HepG2 (cell line): ENCODE data around the gene PARVA. TPM values are rescaled to one million over a fixed set of nuclear protein-coding genes. Genes with fewer than 3 reads are reported as not detected.
A peak's percentile ranks its signal among the peaks of the same experiment; 100 is the strongest.

ENCODE experiments used
- ATAC-seq: fragments of 200-7000 bp; cut with Tn5 transposase; 3 replicates; pipeline ENCODE4 v1.9.1; 2020; ENCODE audit warnings: mild to moderate bottlenecking, moderate library complexity
- BruUV-seq: library from RNA; stranded (reverse); fragments of 400-500 nt; replicated peaks from 2 replicates; lab custom pipeline; 2021; lab: Mats Ljungman, UMichigan
- CTCF ChIA-PET: fragments of 300-600 bp; formaldehyde crosslinking; extraction: SDS; loops from one replicate; lab custom pipeline; 2021; ENCODE audit warnings: low total read pairs, inconsistent platforms, low intra/inter-chr PET ratio; lab: Yijun Ruan, JAX
- POLR2A ChIA-PET: fragments of 350-600 bp; sonication (Branson Sonifier 250); formaldehyde crosslinking; loops from one replicate; lab custom pipeline; 2020; ENCODE audit warnings: antibody characterized with exemption, inconsistent platforms; lab: Yijun Ruan, JAX
- DNase-seq: peaks from one replicate; pipeline ENCODE4 v3.0.0-alpha.2; 2015; ENCODE audit warnings: low spot score
- FAIRE-seq: peaks from 3 replicates; lab custom pipeline; 2011; peaks lifted over from hg19 to GRCh38; lab: Jason Lieb, UNC
- H2AFZ ChIP-seq: one replicate; pipeline ENCODE4 v1.6.1; 2011; ENCODE audit warnings: low read length, inconsistent platforms
- H3K27ac ChIP-seq: fragments of 300-600 bp; 3 replicates; pipeline ENCODE4 v1.8.0; 2011; ENCODE audit warnings: mixed run types, mild to moderate bottlenecking, mixed read lengths, low read length, inconsistent platforms; ENCODE audit not compliant: insufficient read depth; ENCODE audit errors: extremely low read length
- H3K27me3 ChIP-seq, 2 experiments: fragments of 200-600 bp in 1 of 2; 2 replicates in 1 of 2; 3 replicates in 1 of 2; pipeline versions ENCODE4 v1.6.0 to v1.8.0; 2011; ENCODE audit warnings: low read length in 2 of 2, mild to moderate bottlenecking in 2 of 2, moderate library complexity in 2 of 2, inconsistent platforms in 1 of 2; ENCODE audit not compliant: insufficient read depth in 2 of 2, control insufficient read depth in 1 of 2
- H3K36me3 ChIP-seq, 2 experiments: fragments of 200-600 bp in 1 of 2; replicated peaks in 1 of 2; 2 replicates in 1 of 2; 3 replicates in 1 of 2; pipeline versions ENCODE4 v1.5.1 to v1.8.0; 2011; ENCODE audit warnings: low read length in 2 of 2, inconsistent platforms in 1 of 2; ENCODE audit not compliant: insufficient read depth in 2 of 2, control insufficient read depth in 1 of 2
- H3K4me1 ChIP-seq: 2 replicates; pipeline ENCODE4 v1.5.1; 2012; ENCODE audit warnings: low read length, inconsistent platforms; ENCODE audit not compliant: insufficient read depth
- H3K4me2 ChIP-seq: 2 replicates; pipeline ENCODE4 v1.6.0; 2011; ENCODE audit warnings: low read depth, low read length, inconsistent platforms
- H3K4me3 ChIP-seq, 3 experiments: fragments of 200-600 bp in 1 of 3; sonication (generic), shearing (Covaris generic) in 1 of 3; replicated peaks in 1 of 3; 2 replicates each; pipeline ENCODE4 v1.5.1; 2011 to 2016; ENCODE audit warnings: low read length in 3 of 3, inconsistent platforms in 2 of 3, low read depth in 2 of 3, mild to moderate bottlenecking in 2 of 3, control low read depth in 1 of 3, mixed read lengths in 1 of 3; ENCODE audit not compliant: insufficient read depth in 1 of 3
- H3K79me2 ChIP-seq: one replicate; pipeline ENCODE4 v1.6.1; 2011; ENCODE audit warnings: low read length, inconsistent platforms; ENCODE audit not compliant: insufficient read depth
- H3K9ac ChIP-seq: 2 replicates; pipeline ENCODE4 v1.6.0; 2011; ENCODE audit warnings: mild to moderate bottlenecking, low read depth, low read length, inconsistent platforms; ENCODE audit not compliant: insufficient read depth
- H3K9me3 ChIP-seq: 2 replicates; pipeline ENCODE4 v1.5.1; 2012; ENCODE audit warnings: mild to moderate bottlenecking, low read length
- H4K20me1 ChIP-seq: 2 replicates; pipeline ENCODE4 v1.6.0; 2011; ENCODE audit warnings: inconsistent platforms, mild to moderate bottlenecking, low read length, moderate library complexity; ENCODE audit not compliant: insufficient read depth
- ATF6 ChIP-seq: sonication (generic); formaldehyde crosslinking; conservative IDR thresholded peaks from 2 replicates; pipeline ENCODE4 v1.4.0; 2020; ENCODE audit warnings: missing genetic modification reagents
- ELF4 ChIP-seq: sonication (generic); formaldehyde crosslinking; IDR thresholded peaks from 2 replicates; pipeline ENCODE4 v1.5.0; 2020; ENCODE audit warnings: missing genetic modification reagents, mild to moderate bottlenecking, moderate library complexity, borderline replicate concordance
- ESRRA ChIP-seq: sonication (generic); formaldehyde crosslinking; IDR thresholded peaks from 2 replicates; pipeline ENCODE4 v1.5.1; 2020; ENCODE audit warnings: mild to moderate bottlenecking, low read depth, missing genetic modification reagents
- FIP1L1 ChIP-seq: fragments of 200-400 bp; formaldehyde crosslinking; IDR thresholded peaks from 2 replicates; pipeline ENCODE4 v1.6.1; 2018; ENCODE audit warnings: low read depth, mild to moderate bottlenecking, low read length, moderate library complexity, borderline replicate concordance; ENCODE audit not compliant: insufficient read depth
- FOSL2 ChIP-seq: sonication (generic); formaldehyde crosslinking; IDR thresholded peaks from 2 replicates; pipeline ENCODE4 v1.4.0; 2020; ENCODE audit warnings: missing genetic modification reagents
- GATAD2A ChIP-seq: IDR thresholded peaks from 2 replicates; pipeline ENCODE4 v1.6.1; 2016
- HNRNPL ChIP-seq: fragments of 200-400 bp; formaldehyde crosslinking; IDR thresholded peaks from 2 replicates; pipeline ENCODE4 v1.6.1; 2017; ENCODE audit warnings: mild to moderate bottlenecking, low read depth, low read length
- HOMEZ ChIP-seq: IDR thresholded peaks from 2 replicates; pipeline ENCODE4 v1.6.1; 2016; ENCODE audit warnings: low read depth
- NFIB ChIP-seq: sonication (generic); formaldehyde crosslinking; IDR thresholded peaks from 2 replicates; pipeline ENCODE4 v1.9.0; 2021; ENCODE audit warnings: missing genetic modification reagents, mild to moderate bottlenecking, borderline replicate concordance
- NONO ChIP-seq, 2 experiments: fragments of 450-650 bp in 1 of 2; sonication (generic) in 1 of 2; formaldehyde crosslinking in 1 of 2; IDR thresholded peaks in 1 of 2; conservative IDR thresholded peaks in 1 of 2; 2 replicates each; pipeline versions ENCODE4 v1.6.1 to v1.8.0; 2017 to 2022; ENCODE audit warnings: mild to moderate bottlenecking in 1 of 2, missing genetic modification reagents in 1 of 2, moderate library complexity in 1 of 2
- NPAS2 ChIP-seq: sonication (generic); formaldehyde crosslinking; IDR thresholded peaks from 2 replicates; pipeline ENCODE4 v1.8.0; 2022; ENCODE audit warnings: mild to moderate bottlenecking, missing genetic modification reagents, borderline replicate concordance
- SRSF4 ChIP-seq: fragments of 200-400 bp; formaldehyde crosslinking; IDR thresholded peaks from one replicate; pipeline ENCODE4 v1.6.1; 2018; ENCODE audit warnings: mild to moderate bottlenecking, low read depth, low read length, moderate library complexity; ENCODE audit not compliant: poor library complexity, severe bottlenecking
- SYNCRIP ChIP-seq: fragments of 200-400 bp; formaldehyde crosslinking; IDR thresholded peaks from 2 replicates; pipeline ENCODE4 v1.6.1; 2018; ENCODE audit warnings: mild to moderate bottlenecking, low read depth, low read length; ENCODE audit not compliant: insufficient read depth
- YY1 ChIP-seq: IDR thresholded peaks from 2 replicates; pipeline ENCODE4 v1.6.1; 2011; ENCODE audit warnings: low read length, low read depth, moderate library complexity, mild to moderate bottlenecking; ENCODE audit not compliant: insufficient read depth, insufficient replicate concordance
- ZMAT3 ChIP-seq: sonication (generic); formaldehyde crosslinking; conservative IDR thresholded peaks from 2 replicates; pipeline ENCODE4 v1.7.0; 2021; ENCODE audit warnings: missing genetic modification reagents
- ZNF136 ChIP-seq: sonication (generic); formaldehyde crosslinking; IDR thresholded peaks from 2 replicates; pipeline ENCODE4 v1.8.1; 2022; ENCODE audit warnings: low read depth, mild to moderate bottlenecking, moderate library complexity, missing genetic modification reagents
- ZNF549 ChIP-seq: sonication (generic); formaldehyde crosslinking; IDR thresholded peaks from 2 replicates; pipeline ENCODE4 v1.5.0; 2020; ENCODE audit warnings: missing genetic modification reagents
- ZNF737 ChIP-seq: sonication (generic); formaldehyde crosslinking; IDR thresholded peaks from 2 replicates; pipeline ENCODE4 v1.5.0; 2020; ENCODE audit warnings: missing genetic modification reagents, mild to moderate bottlenecking, borderline replicate concordance
- ZNF768 ChIP-seq: sonication (generic); formaldehyde crosslinking; IDR thresholded peaks from 2 replicates; pipeline ENCODE4 v1.4.0; 2020; ENCODE audit warnings: missing genetic modification reagents
- WGBS: methylation state at CpG from one replicate; pipeline ENCODE4 v1.1.6; 2017; ENCODE audit warnings: low lambda C conversion rate; 5-methylcytosine and 5-hydroxymethylcytosine counted together
- in situ Hi-C: cut with HindIII; loops from 2 replicates; pipeline ENCODE4 v1.10.0; 2017; ENCODE audit warnings: low pct_unique_long_range_greater_than_20kb; ENCODE audit not compliant: extremely low pct_ligation_motif_present
- intact Hi-C: fragments of 100-400 bp; cut with micrococcal nuclease; formaldehyde crosslinking; loops from one replicate; pipeline ENCODE4 v1.10.0; 2022; ENCODE audit not compliant: unreplicated experiment
- polyA plus RNA-seq, 8 experiments: library from polyadenylated mRNA; depleted of rRNA in 3 of 8; stranded (reverse) in 7 of 8; unstranded in 1 of 8; fragments of >200 nt; fragmentation: Illumina TruSeq in 4 of 8; extraction: Trizol in 4 of 8; gene quantifications; 2 replicates each; pipeline versions ENCODE4 v1.2.1 to v1.2.3, GENCODE V29; 2011 to 2016; ENCODE audit warnings: low read depth in 4 of 8, missing spikeins in 1 of 8, mixed read lengths in 1 of 8; ENCODE audit not compliant: insufficient read depth in 1 of 8
- total RNA-seq, 5 experiments: library from RNA; depleted of rRNA; stranded (reverse); fragments of >200 nt; fragmentation: Illumina TruSeq; extraction: Trizol; gene quantifications; 2 replicates each; pipeline ENCODE4 v1.2.3, GENCODE V29; 2016; ENCODE audit warnings: low read depth in 1 of 5
- TF ChIP-seq, protein P1 (sequence below): sonication (generic); IDR thresholded peaks from 2 replicates; pipeline ENCODE4 v1.6.1; 2016; ENCODE audit warnings: low read depth, borderline replicate concordance

PARVA gene
- total and polyA plus RNA-seq, 2 of the 13 experiments (the other 11 are each of a cell fraction or from before 2014, with no cell fraction given) = 5.9 to 9.1 TPM

DNA sequence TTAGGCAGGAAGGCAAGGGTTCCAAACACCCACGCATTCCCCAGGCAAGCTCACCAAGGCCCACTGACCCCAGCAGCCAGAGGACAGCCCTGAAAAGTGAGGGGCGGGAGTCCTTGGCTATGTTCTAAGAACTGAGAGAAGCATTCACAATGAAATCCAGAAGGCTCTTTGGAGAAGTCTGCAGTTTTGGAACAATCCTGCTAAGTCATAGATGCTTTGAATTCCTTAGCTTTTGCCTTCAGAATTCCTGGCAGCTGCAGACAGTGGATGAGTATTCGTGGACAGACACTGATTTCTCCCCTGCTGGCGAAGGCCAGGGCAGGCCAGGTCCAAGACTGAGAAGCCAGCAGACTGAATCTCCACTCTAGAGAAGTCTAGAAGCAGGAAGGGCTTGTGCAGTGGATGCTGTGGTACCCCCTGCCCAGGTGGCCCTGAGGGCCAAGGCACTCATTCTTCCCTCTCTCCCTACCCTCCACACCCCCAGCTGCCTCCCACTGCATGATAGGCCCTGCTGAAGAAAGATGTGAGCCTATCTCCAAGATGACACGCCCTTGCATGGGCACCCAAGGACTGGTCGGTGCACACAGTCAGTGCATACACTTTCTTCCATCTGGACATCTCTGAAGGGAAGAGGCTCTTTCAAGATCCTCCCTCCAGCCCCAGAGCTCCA, 163.7 kb downstream of the PARVA start:
- CTCF ChIA-PET = no interaction called here
- no peak for FAIRE-seq

More for the DNA sequence above, 163.7 kb downstream of the PARVA start:
- DNase-seq = no peak
- in situ Hi-C loops (no loop called here), intact Hi-C loops (no loop called here)
- H3K4me2 ChIP-seq = no peak overlapping the region
- H3K27me3 ChIP-seq = peaks cover 0 to 7% of the 10 kb centered on the region in 2 experiments; a peak in 1 of 5 replicates
- TF ChIP-seq SYNCRIP = no peak
- TF ChIP-seq ZNF549 (CRISPR knock-in tag) = no peak
- TF ChIP-seq FOSL2 (CRISPR knock-in tag) = no peak
- TF ChIP-seq, protein P1, sequence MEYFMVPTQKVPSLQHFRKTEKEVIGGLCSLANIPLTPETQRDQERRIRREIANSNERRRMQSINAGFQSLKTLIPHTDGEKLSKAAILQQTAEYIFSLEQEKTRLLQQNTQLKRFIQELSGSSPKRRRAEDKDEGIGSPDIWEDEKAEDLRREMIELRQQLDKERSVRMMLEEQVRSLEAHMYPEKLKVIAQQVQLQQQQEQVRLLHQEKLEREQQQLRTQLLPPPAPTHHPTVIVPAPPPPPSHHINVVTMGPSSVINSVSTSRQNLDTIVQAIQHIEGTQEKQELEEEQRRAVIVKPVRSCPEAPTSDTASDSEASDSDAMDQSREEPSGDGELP = no peak
- TF ChIP-seq NPAS2 (CRISPR knock-in tag) = no peak
- TF ChIP-seq ESRRA (CRISPR knock-in tag) = no peak
- no peak for TF ChIP-seq ELF4 (CRISPR knock-in tag)
- no peak for TF ChIP-seq NONO (IDR thresholded peaks at IDR 0.05)
- no peak for TF ChIP-seq NONO (CRISPR knock-in tag; conservative IDR thresholded peaks at IDR 0.05)
- no peak for TF ChIP-seq GATAD2A
- TF ChIP-seq ZMAT3 (CRISPR knock-in tag) = no peak
- TF ChIP-seq ATF6 (CRISPR knock-in tag) = no peak
- TF ChIP-seq FIP1L1 = no peak
- no peak for TF ChIP-seq NFIB
- TF ChIP-seq SRSF4 = no peak
- no peak for TF ChIP-seq HOMEZ (CRISPR knock-in tag)
- TF ChIP-seq ZNF737 (CRISPR knock-in tag) = no peak
- no peak for TF ChIP-seq YY1
- no peak for TF ChIP-seq HNRNPL
- TF ChIP-seq ZNF136 (CRISPR knock-in tag) = no peak
- TF ChIP-seq ZNF768 (CRISPR knock-in tag) = no peak
- POLR2A ChIA-PET = no interaction called here
- no peaks in the 10 kb centered on the region for H3K79me2 ChIP-seq
- no peaks in the 10 kb centered on the region for H4K20me1 ChIP-seq
- H3K27ac ChIP-seq = no peak overlapping the region
- H2AFZ ChIP-seq = no peak overlapping the region
- H3K4me1 ChIP-seq = no peaks in the 10 kb centered on the region
- 6% methylated on average over 4 of the region's 6 CpGs for WGBS
- H3K9ac ChIP-seq = no peak overlapping the region
- no peaks in the 10 kb centered on the region for H3K36me3 ChIP-seq
- H3K9me3 ChIP-seq = no peaks in the 10 kb centered on the region
- H3K4me3 ChIP-seq = no peak overlapping the region
- BruUV-seq = no TSS peak
- peak; percentile 29; the same call in 2 of the 3 replicates for ATAC-seq
